Right lobe of liver (tissue), 4 donors: ENCODE results near the gene SLC45A3.

Source experiments
- POLR2A ChIP-seq: fragments of 450-650 bp; IDR thresholded peaks from one replicate; pipeline ENCODE4 v1.6.1; 2017; ENCODE audit warnings: antibody characterized with exemption, mild to moderate bottlenecking
- TF ChIP-seq, protein P1 (sequence below), 4 donors: fragments of 200-600 bp in 3 of 4; fragments of 450-650 bp in 1 of 4; IDR thresholded peaks; one replicate each; pipeline versions ENCODE4 v1.5.1 to v1.8.0; 2016 to 2022; ENCODE audit warnings: antibody characterized with exemption in 4 of 4, mild to moderate bottlenecking in 2 of 4
- donor health status: DM: no; HTN: no; CAD: no.
- donor health status: DM: no; HTN: no; CAD: no.
- donor health status: DM: no; HTN: yes; CAD: no.

DNA sequence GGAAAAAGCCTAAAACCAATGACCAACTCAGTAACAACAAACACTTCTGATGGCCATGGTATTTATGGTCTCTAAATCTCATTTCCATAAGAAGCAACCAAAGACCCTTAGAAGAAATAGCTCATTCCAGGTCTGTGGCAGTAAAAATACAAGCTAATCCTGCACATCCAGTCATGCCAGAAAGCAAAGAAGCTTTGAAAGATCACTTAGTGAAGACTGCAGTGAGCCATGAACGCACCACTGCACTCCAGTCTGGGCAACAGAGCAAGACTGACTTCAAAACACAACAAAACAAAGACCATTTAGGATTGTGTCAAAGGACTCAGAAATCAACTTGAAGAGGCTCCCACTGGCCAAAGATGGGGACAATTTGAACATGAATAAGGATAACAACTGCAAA, 30.1 kb downstream of the SLC45A3 start:
- TF ChIP-seq, protein P1, sequence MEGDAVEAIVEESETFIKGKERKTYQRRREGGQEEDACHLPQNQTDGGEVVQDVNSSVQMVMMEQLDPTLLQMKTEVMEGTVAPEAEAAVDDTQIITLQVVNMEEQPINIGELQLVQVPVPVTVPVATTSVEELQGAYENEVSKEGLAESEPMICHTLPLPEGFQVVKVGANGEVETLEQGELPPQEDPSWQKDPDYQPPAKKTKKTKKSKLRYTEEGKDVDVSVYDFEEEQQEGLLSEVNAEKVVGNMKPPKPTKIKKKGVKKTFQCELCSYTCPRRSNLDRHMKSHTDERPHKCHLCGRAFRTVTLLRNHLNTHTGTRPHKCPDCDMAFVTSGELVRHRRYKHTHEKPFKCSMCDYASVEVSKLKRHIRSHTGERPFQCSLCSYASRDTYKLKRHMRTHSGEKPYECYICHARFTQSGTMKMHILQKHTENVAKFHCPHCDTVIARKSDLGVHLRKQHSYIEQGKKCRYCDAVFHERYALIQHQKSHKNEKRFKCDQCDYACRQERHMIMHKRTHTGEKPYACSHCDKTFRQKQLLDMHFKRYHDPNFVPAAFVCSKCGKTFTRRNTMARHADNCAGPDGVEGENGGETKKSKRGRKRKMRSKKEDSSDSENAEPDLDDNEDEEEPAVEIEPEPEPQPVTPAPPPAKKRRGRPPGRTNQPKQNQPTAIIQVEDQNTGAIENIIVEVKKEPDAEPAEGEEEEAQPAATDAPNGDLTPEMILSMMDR (IDR thresholded peaks at IDR 0.05): no peak
- no peak for TF ChIP-seq POLR2A
